Liver (tissue), 9 donors: ENCODE data around the gene WDR20. TPM values are rescaled to one million over a fixed set of nuclear protein-coding genes. Genes with fewer than 3 reads are reported as not detected.

Experiments
- DNase-seq: peaks from one replicate; pipeline ENCODE4 v3.0.0-alpha.2; 2017; ENCODE audit warnings: low spot score
- H3K27ac ChIP-seq, 2 donors: one replicate each; pipeline ENCODE4 v1.7.0; 2013; ENCODE audit warnings: inconsistent platforms in 2 of 2, low read length in 2 of 2, control low read depth in 1 of 2, low read depth in 1 of 2, mild to moderate bottlenecking in 1 of 2
- H3K27me3 ChIP-seq, 4 donors: one replicate each; pipeline versions ENCODE4 v1.6.1 to v1.7.0; 2013; ENCODE audit warnings: low read length in 3 of 4, inconsistent platforms in 1 of 4, mild to moderate bottlenecking in 1 of 4, moderate library complexity in 1 of 4; ENCODE audit not compliant: control insufficient read depth in 4 of 4, insufficient read depth in 4 of 4
- H3K36me3 ChIP-seq, 4 donors: one replicate each; pipeline versions ENCODE4 v1.6.1 to v1.7.0; 2013; ENCODE audit warnings: low read length in 3 of 4, mild to moderate bottlenecking in 3 of 4, low read depth in 1 of 4, moderate library complexity in 1 of 4; ENCODE audit not compliant: control insufficient read depth in 4 of 4, insufficient read depth in 3 of 4
- H3K4me1 ChIP-seq, 4 donors: one replicate each; pipeline versions ENCODE4 v1.6.1 to v1.7.0; 2013; ENCODE audit warnings: low read length in 3 of 4, mild to moderate bottlenecking in 3 of 4, moderate library complexity in 1 of 4; ENCODE audit not compliant: control insufficient read depth in 4 of 4, insufficient read depth in 4 of 4
- H3K4me3 ChIP-seq, 3 donors: one replicate each; pipeline versions ENCODE4 v1.6.1 to v1.7.0; 2013; ENCODE audit warnings: low read length in 3 of 3, control low read depth in 1 of 3, low read depth in 1 of 3, mild to moderate bottlenecking in 1 of 3
- H3K9ac ChIP-seq, 2 donors: one replicate each; pipeline ENCODE4 v1.7.0; 2013; ENCODE audit warnings: low read length in 2 of 2, mild to moderate bottlenecking in 2 of 2, moderate library complexity in 2 of 2, control low read depth in 1 of 2, low read depth in 1 of 2
- H3K9me3 ChIP-seq, 4 donors: one replicate each; pipeline versions ENCODE4 v1.6.1 to v1.7.0; 2013; ENCODE audit warnings: low read length in 3 of 4; ENCODE audit not compliant: control insufficient read depth in 4 of 4
- ATF3 ChIP-seq: IDR thresholded peaks from 2 replicates; pipeline ENCODE4 v1.6.1; 2016; ENCODE audit warnings: antibody characterized with exemption
- CTCF ChIP-seq: fragments of 150-350 bp; IDR thresholded peaks from 2 replicates; pipeline ENCODE4 v1.5.1; 2017; ENCODE audit warnings: improper control_type of control experiment, low read depth, low read length; ENCODE audit not compliant: missing input control
- EGR1 ChIP-seq, 2 donors: IDR thresholded peaks; 2 replicates each; pipeline ENCODE4 v1.6.1; 2016 to 2018; ENCODE audit warnings: antibody characterized with exemption in 2 of 2, low read depth in 2 of 2
- FOXA1 ChIP-seq: IDR thresholded peaks from 2 replicates; pipeline ENCODE4 v1.6.1; 2016; ENCODE audit warnings: antibody characterized with exemption
- FOXA2 ChIP-seq: IDR thresholded peaks from 2 replicates; pipeline ENCODE4 v1.6.1; 2016; ENCODE audit warnings: antibody characterized with exemption
- HNF4A ChIP-seq, 2 donors: conservative IDR thresholded peaks; 2 replicates each; pipeline ENCODE4 v1.6.1; 2016; ENCODE audit warnings: antibody characterized with exemption in 2 of 2, mild to moderate bottlenecking in 2 of 2
- HNF4G ChIP-seq: IDR thresholded peaks from 2 replicates; pipeline ENCODE4 v1.6.1; 2016; ENCODE audit warnings: antibody characterized with exemption
- JUND ChIP-seq, 2 donors: IDR thresholded peaks; 2 replicates each; pipeline ENCODE4 v1.6.1; 2016; ENCODE audit warnings: antibody characterized with exemption in 2 of 2
- MAX ChIP-seq: IDR thresholded peaks from 2 replicates; pipeline ENCODE4 v1.6.1; 2016; ENCODE audit warnings: antibody characterized with exemption
- NR2F2 ChIP-seq: IDR thresholded peaks from 2 replicates; pipeline ENCODE4 v1.6.1; 2016; ENCODE audit warnings: antibody characterized with exemption
- RAD21 ChIP-seq, 2 donors: IDR thresholded peaks; 2 replicates each; pipeline ENCODE4 v1.6.1; 2016; ENCODE audit warnings: antibody characterized with exemption in 2 of 2, mild to moderate bottlenecking in 2 of 2
- REST ChIP-seq: IDR thresholded peaks from 2 replicates; pipeline ENCODE4 v1.6.1; 2016; ENCODE audit warnings: antibody characterized with exemption, mild to moderate bottlenecking
- RXRA ChIP-seq, 2 donors: IDR thresholded peaks; 2 replicates each; pipeline ENCODE4 v1.6.1; 2017 to 2018; ENCODE audit warnings: antibody characterized with exemption in 2 of 2, mild to moderate bottlenecking in 1 of 2
- SP1 ChIP-seq: IDR thresholded peaks from 2 replicates; pipeline ENCODE4 v1.6.1; 2018; ENCODE audit warnings: antibody characterized with exemption, mild to moderate bottlenecking
- TAF1 ChIP-seq: conservative IDR thresholded peaks from 2 replicates; pipeline ENCODE4 v1.6.1; 2016; ENCODE audit warnings: antibody characterized with exemption, mild to moderate bottlenecking
- YY1 ChIP-seq: IDR thresholded peaks from 2 replicates; pipeline ENCODE4 v1.6.1; 2016; ENCODE audit warnings: antibody characterized with exemption, mild to moderate bottlenecking
- ZBTB33 ChIP-seq: IDR thresholded peaks from 2 replicates; pipeline ENCODE4 v1.6.1; 2016; ENCODE audit warnings: antibody characterized with exemption
- WGBS: extraction: QIAGEN DNeasy Blood & Tissue Kit; methylation state at CpG from one replicate; pipeline ENCODE4 v1.1.7; 2013; 5-methylcytosine and 5-hydroxymethylcytosine counted together
- polyA plus RNA-seq, 2 donors: library from polyadenylated mRNA; stranded (reverse) in 1 of 2; unstranded in 1 of 2; fragments of 200-250 nt in 1 of 2; fragments of >200 nt in 1 of 2; fragmentation: Nextera tagmentation in 1 of 2; extraction: Ambion mirVana in 1 of 2; gene quantifications; one replicate each; pipeline versions ENCODE4 v1.2.1 to v1.2.3, GENCODE V29; 2013 to 2015
- total RNA-seq, 2 donors: library from RNA; depleted of rRNA; stranded (reverse); fragments of >200 nt; gene quantifications; one replicate each; pipeline ENCODE4 v1.2.3, GENCODE V29; 2014
- donor health status: healthy.
- donor health status: healthy.
- donor health status: healthy.
- donor health status: healthy.
- donor health status: healthy.

Gene WDR20
- total and polyA plus RNA-seq, 4 donors, result 6.5 to 18.5 (median 11.0) TPM

GRCh38 chr14:102138961-102139285, 774 bp upstream of the WDR20 start:
- Histone ChIP-seq H3K9ac (peak overlapping the region in 1 of 2 donors; percentile 12), H3K4me3 (peak overlapping the region; percentile 84 to 98 (median 91)), H3K9me3 (no peaks in the 10 kb centered on the region), H3K27me3 (no peaks in the 10 kb centered on the region), H3K4me1 (peaks cover 2 to 19% (median 16%) of the 10 kb centered on the region in 4 donors), H3K27ac (no peak overlapping the region), H3K36me3 (no peaks in the 10 kb centered on the region)
- no peak for TF ChIP-seq HNF4G
- TF ChIP-seq RAD21 (IDR thresholded peaks at IDR 0.05), result no peak
- no peak for TF ChIP-seq YY1
- no peak for TF ChIP-seq ZBTB33
- TF ChIP-seq EGR1 (IDR thresholded peaks at IDR 0.05; ENCODE audit: low read depth in 2 of 2), result no peak
- TF ChIP-seq CTCF, result no peak
- TF ChIP-seq FOXA2, result no peak
- 6% methylated on average over 14 of the region's 14 CpGs for WGBS
- no peak for DNase-seq

- no peaks in the 10 kb centered on the region for H3K36me3 ChIP-seq
- no peak for TF ChIP-seq HNF4A (conservative IDR thresholded peaks at IDR 0.05)
- TF ChIP-seq REST, result no peak
- TF ChIP-seq EGR1 (IDR thresholded peaks at IDR 0.05; ENCODE audit: low read depth in 2 of 2), result no peak
- no peak for TF ChIP-seq SP1
- TF ChIP-seq ATF3, result no peak
- TF ChIP-seq CTCF, result no peak
- no peak for TF ChIP-seq NR2F2
- TF ChIP-seq YY1, result no peak
- no peak for TF ChIP-seq JUND (IDR thresholded peaks at IDR 0.05)
- TF ChIP-seq ZBTB33, result no peak
- no peak for TF ChIP-seq HNF4G
- TF ChIP-seq FOXA1, result no peak
- no peak for TF ChIP-seq MAX
- TF ChIP-seq TAF1, result no peak
- TF ChIP-seq RXRA (IDR thresholded peaks at IDR 0.05), result no peak
- DNase-seq, result peak; percentile 56
- under 1% methylated on average over 48 of the region's 48 CpGs for WGBS
- no peaks in the 10 kb centered on the region for H3K9me3 ChIP-seq
- peaks cover 2 to 19% (median 16%) of the 10 kb centered on the region in 4 donors for H3K4me1 ChIP-seq
- peak overlapping the region; percentile 82 to 85 for H3K27ac ChIP-seq
- H3K4me3 ChIP-seq, result peak overlapping the region; percentile 84 to 98 (median 91)
- no peaks in the 10 kb centered on the region for H3K27me3 ChIP-seq
- H3K9ac ChIP-seq, result peak overlapping the region; percentile 75 to 91
Measured at GRCh38 chr14:102140027-102140749, 491 bp downstream of the WDR20 start.
